Nucleus accumbens (tissue), 56 donors: ENCODE results near the gene PDE8A.
A peak's percentile ranks its signal among the peaks of the same experiment; 100 is the strongest.

Experiments
- DNase-seq, 56 donors: peaks; one replicate each; lab custom pipeline; 2025; lab: John Stamatoyannopoulos, UW

The PDE8A gene

DNA sequence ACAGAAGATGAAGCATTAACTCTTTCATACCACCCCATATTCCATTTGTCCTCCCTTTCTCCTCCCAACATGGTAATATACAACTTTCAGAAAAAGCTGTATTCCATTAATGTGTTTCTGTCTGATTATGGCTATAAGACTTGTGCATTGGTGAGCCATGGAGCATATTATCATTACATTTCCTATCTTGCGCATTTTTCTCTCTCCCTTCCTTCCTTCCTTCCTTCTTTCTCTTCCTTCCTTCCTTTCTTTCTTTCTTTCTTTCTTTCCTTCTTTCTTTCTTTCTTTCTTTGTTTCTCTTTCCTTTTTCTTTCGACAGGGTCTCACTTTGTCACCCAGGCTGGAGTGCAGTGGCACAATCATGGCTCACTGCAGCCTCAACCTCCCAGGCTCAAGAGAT lies 25.5 kb upstream of the PDE8A start:
- no peak for DNase-seq

- DNase-seq, result no peak
Measured at GRCh38 chr15:84960391-84961113, 21.1 kb upstream of the PDE8A start.

DNA sequence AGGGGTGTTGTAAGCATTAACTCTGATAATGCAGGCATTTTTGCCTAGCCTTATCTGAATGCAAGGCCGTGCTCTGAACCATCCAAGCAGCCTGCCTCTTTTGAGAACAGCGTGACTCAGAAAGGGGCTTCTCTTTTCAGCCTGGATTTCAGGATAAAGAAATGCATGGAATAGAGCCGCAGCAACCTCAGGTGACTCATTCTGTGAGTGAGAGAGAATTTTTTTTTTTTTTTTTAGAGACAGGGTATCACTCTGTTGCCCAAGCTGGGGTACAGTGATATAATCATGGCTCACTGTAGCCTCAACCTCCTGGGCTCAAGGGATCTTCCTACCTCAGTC lies 20.6 kb upstream of the PDE8A start:
- no peak for DNase-seq

- DNase-seq, result no peak
Measured at GRCh38 chr15:84961707-84962106, 19.9 kb upstream of the PDE8A start.

GRCh38 chr15:84962955-84963354 lies 18.7 kb upstream of the PDE8A start:
- DNase-seq, result no peak

- no peak for DNase-seq
Measured at GRCh38 chr15:84967380-84967779, 14.3 kb upstream of the PDE8A start.

DNA sequence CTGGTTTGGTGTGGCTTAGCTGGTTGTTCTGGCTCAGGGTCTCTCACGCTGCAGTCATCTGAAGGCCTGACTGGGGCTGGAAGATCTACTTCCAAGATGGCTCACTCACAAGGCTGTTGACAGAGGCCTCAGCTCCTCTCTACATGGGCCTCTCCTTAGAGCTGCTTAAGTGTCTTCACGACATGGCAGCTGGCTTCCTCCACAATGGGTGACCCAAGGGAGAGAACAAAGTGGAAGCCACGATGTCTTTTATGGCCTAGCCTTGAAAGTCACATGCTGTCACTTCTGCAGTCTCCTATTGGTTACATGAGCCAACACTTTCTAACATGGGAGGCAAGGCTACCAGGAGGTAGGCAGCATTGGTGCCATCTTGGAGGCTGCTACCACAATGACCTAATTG lies 13.4 kb upstream of the PDE8A start:
- DNase-seq, result no peak

DNA sequence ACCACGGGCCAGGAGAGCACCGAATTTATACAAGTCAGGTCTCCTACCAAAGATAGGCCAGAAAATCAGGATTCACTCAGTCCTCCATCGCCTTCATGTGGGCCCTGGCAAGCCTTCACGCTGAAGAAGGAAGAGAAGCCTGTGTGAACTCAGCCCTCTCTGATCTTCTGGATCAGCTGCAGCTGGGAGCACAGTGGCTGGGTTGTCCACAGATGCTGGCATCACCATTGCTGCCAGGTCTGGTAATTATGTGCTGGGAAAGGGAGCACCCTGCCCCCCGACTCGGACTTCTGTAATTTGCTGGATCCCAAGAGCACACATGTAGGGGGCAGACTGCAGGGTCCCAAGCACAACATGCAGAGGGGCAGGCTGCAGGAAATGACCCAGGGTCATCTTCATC lies 12.4 kb upstream of the PDE8A start:
- peak in 31 of 56 donors; percentile 4 to 71 (median 31) for DNase-seq

GRCh38 chr15:84970843-84971242 lies 10.8 kb upstream of the PDE8A start:
- DNase-seq, result no peak

- no peak for DNase-seq
Measured at GRCh38 chr15:84973492-84974460, 7.9 kb upstream of the PDE8A start.

GRCh38 chr15:84975871-84976351 lies 5.7 kb upstream of the PDE8A start:
- DNase-seq, result no peak

DNA sequence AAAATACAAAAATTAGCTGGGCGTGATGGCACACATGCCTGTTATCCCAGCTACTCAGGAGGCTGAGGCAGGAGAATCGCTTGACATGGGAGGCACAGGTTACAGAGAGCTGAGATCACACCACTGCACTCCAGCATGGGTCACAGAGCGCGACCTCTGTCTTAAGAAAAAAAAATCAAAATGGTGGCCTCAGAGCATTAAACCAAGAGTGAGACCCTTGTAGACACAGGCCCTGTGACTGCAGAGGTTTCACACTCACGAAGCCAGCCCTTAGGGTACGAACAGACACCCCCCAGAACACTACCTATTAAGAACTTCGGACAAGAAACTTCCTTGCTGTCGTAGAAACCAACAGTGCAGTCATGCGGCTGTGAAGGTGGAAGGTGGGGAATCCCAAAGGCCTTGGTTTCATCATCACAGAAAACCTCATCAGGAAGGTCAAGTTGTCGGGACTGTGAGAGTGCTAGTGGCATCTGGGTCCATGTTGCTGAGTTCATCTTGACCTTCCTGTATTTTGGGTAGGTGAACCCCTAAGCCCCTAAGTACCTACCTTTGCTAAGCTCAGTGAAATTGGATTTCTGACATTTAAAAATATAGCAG lies 4.8 kb upstream of the PDE8A start:
- DNase-seq, result no peak

- peak in 5 of 56 donors; percentile 9 to 14 (median 12) for DNase-seq
Measured at GRCh38 chr15:84979651-84980050, 2.0 kb upstream of the PDE8A start.

GRCh38 chr15:84980196-84981053 lies 1.2 kb upstream of the PDE8A start:
- DNase-seq, result peak in 55 of 56 donors; percentile 70 to 98 (median 90)

DNA sequence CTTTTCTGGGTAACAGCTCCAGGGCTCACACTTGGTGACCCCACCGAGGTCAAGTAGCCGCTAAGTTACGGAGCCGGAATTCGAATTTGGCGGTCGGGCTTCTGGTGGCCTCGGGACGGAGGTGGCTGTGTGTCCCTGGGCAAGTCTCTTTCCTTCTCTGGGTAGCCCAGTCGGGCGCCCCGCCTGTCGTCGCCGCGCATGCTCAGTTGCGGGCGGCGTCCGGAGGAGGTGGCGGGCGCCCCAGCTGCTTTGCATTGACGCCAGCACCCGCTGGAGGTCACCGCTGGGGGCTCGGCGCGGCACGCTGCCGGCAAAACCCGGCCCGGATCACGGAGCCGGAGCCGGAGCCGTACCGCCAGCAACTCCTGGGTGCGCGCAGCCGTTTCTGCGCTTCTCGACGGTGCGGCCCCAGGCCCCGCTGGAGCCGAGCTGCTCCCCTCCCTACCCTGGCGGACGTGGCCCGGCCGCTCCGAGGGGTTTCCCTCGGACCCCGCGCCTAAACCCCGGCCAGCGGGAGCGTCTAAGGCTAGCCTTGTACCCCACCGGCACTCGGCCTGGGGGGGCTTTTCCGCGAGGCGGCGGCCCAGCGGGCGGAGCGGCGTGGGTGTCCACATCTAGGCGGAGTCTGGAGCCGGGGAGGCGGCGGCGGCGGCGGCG lies 474 bp upstream of the PDE8A start:
- DNase-seq, result peak; percentile 13 to 96 (median 90)

GRCh38 chr15:84982301-84982920 lies 755 bp downstream of the PDE8A start:
- peak in 31 of 56 donors; percentile 10 to 56 (median 33) for DNase-seq

- DNase-seq, result no peak
Measured at GRCh38 chr15:84983294-84983693, 1.6 kb downstream of the PDE8A start.

GRCh38 chr15:84983711-84984110 lies 2.1 kb downstream of the PDE8A start:
- DNase-seq, result no peak

DNA sequence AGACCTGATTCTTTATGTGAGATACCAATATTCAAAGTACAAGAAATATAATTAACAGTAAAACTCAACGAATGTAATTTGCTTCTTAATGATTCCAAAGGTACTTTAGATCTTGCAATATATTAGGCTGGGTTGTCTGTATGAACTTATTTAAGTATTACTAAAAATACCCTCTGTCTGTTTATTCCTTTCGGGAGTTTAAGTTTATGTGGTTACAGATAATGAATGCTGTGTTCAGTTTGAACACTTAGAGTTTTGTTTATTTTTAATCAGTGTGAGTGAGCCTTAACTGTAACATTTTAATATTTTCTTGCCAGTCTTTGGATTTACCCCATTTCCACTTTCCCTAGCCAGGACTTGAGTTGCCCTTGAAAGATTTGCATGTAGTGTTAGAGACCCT lies 3.5 kb downstream of the PDE8A start:
- DNase-seq, result no peak
